CD4-positive, alpha-beta memory T cell (primary cell): ENCODE results near the gene CLEC16A. TPM values are rescaled to one million over a fixed set of nuclear protein-coding genes. Genes with fewer than 3 reads are reported as not detected.
"Not testable (repeated sequence)": the region's sequence is repeated elsewhere in the genome, so short reads cannot be mapped to it uniquely, and the experiment has no call there.

Source experiments
- CTCF ChIA-PET: fragments of 350-600 bp; sonication (Branson Sonifier 250); formaldehyde crosslinking; loops from one replicate; lab custom pipeline; 2021; ENCODE audit warnings: inconsistent platforms; ENCODE audit not compliant: partially characterized antibody; lab: Charles Lee
- POLR2A ChIA-PET: fragments of 350-600 bp; sonication (Branson Sonifier 250); formaldehyde crosslinking; loops from one replicate; lab custom pipeline; 2021; ENCODE audit not compliant: partially characterized antibody; lab: Charles Lee
- DNase-seq, 5 donors: peaks; one replicate each; pipeline versions ENCODE4 v3.0.0 to v3.0.0-alpha.2; 2020 to 2022; ENCODE audit warnings: mixed read lengths in 1 of 5
- H3K27ac ChIP-seq: one replicate; pipeline ENCODE4 v1.7.0; 2013; ENCODE audit warnings: low read depth, low read length
- H3K27me3 ChIP-seq: 2 replicates; pipeline ENCODE4 v1.7.0; 2013; ENCODE audit warnings: mild to moderate bottlenecking, low read length, moderate library complexity; ENCODE audit not compliant: insufficient read depth
- H3K36me3 ChIP-seq: 2 replicates; pipeline ENCODE4 v1.7.0; 2013; ENCODE audit warnings: mild to moderate bottlenecking, low read length, moderate library complexity; ENCODE audit not compliant: insufficient read depth
- H3K4me1 ChIP-seq: 2 replicates; pipeline ENCODE4 v1.7.0; 2013; ENCODE audit warnings: mild to moderate bottlenecking, low read length, moderate library complexity; ENCODE audit not compliant: insufficient read depth
- H3K4me3 ChIP-seq, 2 donors: one replicate each; pipeline ENCODE4 v1.7.0; 2013; ENCODE audit warnings: low read length in 2 of 2, mild to moderate bottlenecking in 1 of 2
- H3K9me3 ChIP-seq, 2 donors: one replicate each; pipeline ENCODE4 v1.7.0; 2013; ENCODE audit warnings: low read length in 2 of 2, control low read depth in 1 of 2; ENCODE audit not compliant: control insufficient read depth in 1 of 2
- H3K27ac Mint-ChIP-seq, 7 donors: one replicate each; pipeline ENCODE4 v1.8.0; 2020 to 2021; ENCODE audit warnings: mixed read lengths in 7 of 7, mild to moderate bottlenecking in 6 of 7, inconsistent platforms in 3 of 7, moderate library complexity in 3 of 7
- H3K27me3 Mint-ChIP-seq, 2 donors: one replicate each; pipeline ENCODE4 v1.8.0; 2020 to 2021; ENCODE audit warnings: mixed read lengths in 2 of 2
- H3K36me3 Mint-ChIP-seq, 2 donors: one replicate each; pipeline ENCODE4 v1.8.0; 2020 to 2021; ENCODE audit warnings: mixed read lengths in 2 of 2, inconsistent platforms in 1 of 2, mild to moderate bottlenecking in 1 of 2
- H3K4me1 Mint-ChIP-seq, 4 donors: one replicate each; pipeline ENCODE4 v1.8.0; 2020 to 2021; ENCODE audit warnings: mixed read lengths in 4 of 4, mild to moderate bottlenecking in 1 of 4
- H3K4me3 Mint-ChIP-seq, 8 donors: one replicate each; pipeline ENCODE4 v1.8.0; 2020 to 2021; ENCODE audit warnings: mixed read lengths in 8 of 8, mild to moderate bottlenecking in 7 of 8, moderate library complexity in 6 of 8, inconsistent platforms in 3 of 8
- H3K9me3 Mint-ChIP-seq, 8 donors: one replicate each; pipeline ENCODE4 v1.8.0; 2020 to 2021; ENCODE audit warnings: mixed read lengths in 8 of 8, mild to moderate bottlenecking in 5 of 8, inconsistent platforms in 3 of 8, moderate library complexity in 1 of 8
- intact Hi-C: fragments of 100-400 bp; cut with micrococcal nuclease; formaldehyde crosslinking; loops from one replicate; pipeline ENCODE4 v1.15.1; 2023
- polyA plus RNA-seq, 2 donors: library from polyadenylated mRNA; unstranded; fragments of 300-500 nt; fragmentation: Illumina TruSeq; gene quantifications; one replicate each; pipeline ENCODE4 v1.2.3, GENCODE V29; 2021
- total RNA-seq, 2 experiments: library from RNA; stranded (reverse); gene quantifications; one replicate each; pipeline ENCODE4 v1.2.3, GENCODE V29; 2021

CLEC16A gene
- total and polyA plus RNA-seq, 4 experiments from 2014 or later: 5.2 to 28.4 (median 24.5) TPM

DNA sequence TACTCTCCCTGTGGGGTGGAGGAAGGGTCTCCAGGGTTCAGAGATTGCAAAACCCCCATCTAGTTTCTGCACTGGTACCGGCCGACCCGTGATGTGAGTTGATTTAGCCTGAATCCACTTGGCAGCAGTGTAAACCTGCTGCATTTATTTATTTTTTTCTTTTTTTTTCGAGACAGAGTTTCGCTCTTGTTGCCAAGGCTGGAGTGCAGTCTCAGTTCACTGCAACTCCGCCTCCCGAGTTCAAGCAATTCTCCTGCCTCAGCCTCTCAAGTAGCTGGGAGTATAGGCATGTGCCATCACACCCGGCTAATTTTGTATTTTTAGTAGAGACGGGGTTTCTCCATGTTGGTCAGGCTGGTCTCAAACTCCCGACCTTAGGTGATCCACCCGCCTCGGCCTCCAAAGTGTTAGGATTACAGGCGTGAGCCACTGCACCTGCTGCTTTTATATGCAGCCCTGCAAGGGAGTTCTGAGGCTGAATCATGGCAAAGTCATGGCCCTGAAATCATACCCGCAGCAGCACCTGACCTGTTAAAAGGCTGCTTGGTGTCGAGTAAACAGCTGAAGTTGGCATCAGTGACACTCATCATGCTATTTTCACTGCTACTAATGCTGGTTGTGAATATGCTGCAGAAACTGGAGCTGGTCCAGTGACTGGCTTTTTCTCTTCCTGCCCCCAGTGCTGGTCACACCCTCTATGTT, 23.5 kb upstream of the CLEC16A start:
- Histone ChIP-seq H3K36me3 (peaks cover 6% of the 10 kb centered on the region), H3K27ac (no peak overlapping the region), H3K4me3 (no peak overlapping the region), H3K9me3 (no peaks in the 10 kb centered on the region), H3K4me1 (no peaks in the 10 kb centered on the region), H3K27me3 (no peaks in the 10 kb centered on the region)
- DNase-seq: no peak
- ChIA-PET CTCF (interaction anchor here (1.0 to 2.4 kb wide), 3 partner anchors 16 to 21 kb away, joined by 3 to 9 read pairs (median 4); partner anchors contain the start of gene DEXI), POLR2A (interaction anchor here (1.7 kb wide), 1 partner anchor 21 kb away, joined by 3 read pairs; the partner anchor contains the start of gene DEXI)
- Mint-ChIP-seq H3K36me3 (peaks cover 10 to 19% of the 10 kb centered on the region in 2 donors), H3K9me3 (peaks cover 0 to 2% (median 0%) of the 10 kb centered on the region in 8 donors), H3K4me3 (no peak overlapping the region), H3K27me3 (no peaks in the 10 kb centered on the region), H3K4me1 (peaks cover 0 to 6% (median 4%) of the 10 kb centered on the region in 4 donors), H3K27ac (peak overlapping the region in 1 of 7 donors; percentile 20)
- intact Hi-C loops: no loop called here

DNA sequence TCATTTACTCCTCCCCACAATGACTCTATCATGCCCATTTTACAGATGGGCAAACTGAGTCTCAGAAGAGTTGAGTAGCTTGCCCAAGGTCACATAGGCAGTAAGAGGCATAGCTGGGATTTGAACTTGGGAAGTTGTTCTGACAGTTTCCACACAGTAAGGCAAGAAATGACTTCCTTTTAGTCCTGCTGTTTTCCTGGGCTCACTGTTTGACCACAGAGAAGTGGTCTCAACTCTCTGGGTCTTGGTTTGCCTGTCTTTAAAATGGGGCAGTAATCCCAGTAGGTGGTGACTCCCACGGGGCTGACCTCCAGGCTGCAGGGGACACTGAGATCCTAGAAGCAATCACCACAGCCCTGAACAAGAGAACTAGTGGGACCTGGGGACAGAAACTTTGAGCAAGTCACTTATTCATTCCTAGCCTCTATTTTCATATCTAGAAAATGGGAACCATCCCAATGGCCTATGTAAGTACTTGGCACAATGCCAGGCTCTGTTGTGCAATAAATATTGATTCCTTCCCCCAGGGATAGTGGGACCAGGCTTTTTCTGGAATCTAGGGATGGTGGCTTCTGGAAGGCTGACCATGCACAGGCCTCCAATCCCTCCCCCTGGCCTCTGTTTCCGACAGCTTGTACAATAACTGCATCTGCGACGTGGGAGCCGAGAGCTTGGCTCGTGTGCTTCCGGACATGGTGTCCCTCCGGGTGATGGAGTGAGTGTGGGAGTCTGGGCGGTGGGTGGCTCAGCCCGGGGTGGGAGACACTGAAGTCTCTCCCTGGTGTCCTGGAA, 22.6 kb upstream of the CLEC16A start:
- Histone ChIP-seq H3K9me3 (no peaks in the 10 kb centered on the region), H3K36me3 (peaks cover 8% of the 10 kb centered on the region), H3K27ac (no peak overlapping the region), H3K4me3 (no peak overlapping the region), H3K4me1 (no peaks in the 10 kb centered on the region), H3K27me3 (no peaks in the 10 kb centered on the region)
- ChIA-PET POLR2A (interaction anchor here (1.7 kb wide), 1 partner anchor 20 kb away, joined by 3 read pairs; the partner anchor contains the start of gene DEXI), CTCF (interaction anchor here (1.0 to 1.1 kb wide), 2 partner anchors 15 to 21 kb away, joined by 3 to 4 read pairs; partner anchors contain the start of gene DEXI)
- Mint-ChIP-seq H3K4me3 (no peak overlapping the region), H3K36me3 (peaks cover 13 to 22% of the 10 kb centered on the region in 2 donors), H3K9me3 (peaks cover 0 to 2% (median 0%) of the 10 kb centered on the region in 8 donors), H3K4me1 (peaks cover 0 to 6% (median 4%) of the 10 kb centered on the region in 4 donors), H3K27me3 (no peaks in the 10 kb centered on the region), H3K27ac (no peak overlapping the region)
- DNase-seq: no peak
- intact Hi-C loops: no loop called here

DNA sequence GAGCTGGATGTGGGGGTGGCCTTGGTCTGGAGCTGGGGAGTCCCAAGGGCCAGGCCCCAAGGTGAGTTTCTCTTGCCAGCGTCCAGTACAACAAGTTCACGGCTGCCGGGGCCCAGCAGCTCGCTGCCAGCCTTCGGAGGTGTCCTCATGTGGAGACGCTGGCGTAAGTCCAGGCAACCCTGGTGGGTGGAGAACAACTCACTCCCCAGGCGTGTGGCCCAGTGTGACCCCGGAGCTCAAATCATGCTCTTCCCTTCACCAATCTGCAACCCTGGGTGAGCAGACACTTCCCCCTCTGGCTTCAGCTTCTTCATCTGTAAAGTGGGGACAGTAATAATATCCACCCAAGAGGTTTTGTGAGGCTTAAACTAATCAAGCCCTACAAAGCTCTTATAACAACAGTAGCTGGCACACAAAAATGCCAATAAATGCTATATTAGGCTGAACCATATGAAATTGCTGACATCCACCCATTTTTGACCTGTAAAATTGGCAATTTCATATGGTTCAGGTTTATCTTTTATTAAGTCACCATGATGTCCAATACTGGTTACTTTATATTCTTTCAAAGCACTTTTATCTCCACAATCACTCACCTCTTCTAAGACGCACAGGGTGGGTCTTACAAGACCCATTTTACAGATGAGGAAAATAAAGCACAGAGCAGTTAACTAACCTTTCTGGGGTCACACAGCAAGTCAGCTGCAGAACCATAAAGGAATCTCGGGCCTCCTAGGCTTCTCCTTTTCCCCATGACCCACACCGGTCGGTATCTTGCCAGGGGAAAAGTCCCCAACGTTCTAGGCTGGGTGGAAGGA, 21.8 kb upstream of the CLEC16A start:
- Mint-ChIP-seq H3K36me3 (peaks cover 19 to 28% of the 10 kb centered on the region in 2 donors), H3K27ac (no peak overlapping the region), H3K9me3 (no peaks in the 10 kb centered on the region), H3K4me1 (peaks cover 0 to 7% (median 5%) of the 10 kb centered on the region in 4 donors), H3K27me3 (no peaks in the 10 kb centered on the region), H3K4me3 (no peak overlapping the region)
- intact Hi-C loops: no loop called here
- POLR2A ChIA-PET: interaction anchor here (1.7 kb wide), 1 partner anchor 19 kb away, joined by 3 read pairs; the partner anchor contains the start of gene DEXI
- Histone ChIP-seq H3K27me3 (no peaks in the 10 kb centered on the region), H3K27ac (no peak overlapping the region), H3K4me3 (no peak overlapping the region), H3K9me3 (no peaks in the 10 kb centered on the region), H3K4me1 (no peaks in the 10 kb centered on the region), H3K36me3 (peaks cover 16% of the 10 kb centered on the region)
- DNase-seq: no peak
- CTCF ChIA-PET: interaction anchor here (1.0 to 1.1 kb wide), 3 partner anchors 14 to 19 kb away, joined by 3 to 4 read pairs (median 3); partner anchors contain the start of gene DEXI

DNA sequence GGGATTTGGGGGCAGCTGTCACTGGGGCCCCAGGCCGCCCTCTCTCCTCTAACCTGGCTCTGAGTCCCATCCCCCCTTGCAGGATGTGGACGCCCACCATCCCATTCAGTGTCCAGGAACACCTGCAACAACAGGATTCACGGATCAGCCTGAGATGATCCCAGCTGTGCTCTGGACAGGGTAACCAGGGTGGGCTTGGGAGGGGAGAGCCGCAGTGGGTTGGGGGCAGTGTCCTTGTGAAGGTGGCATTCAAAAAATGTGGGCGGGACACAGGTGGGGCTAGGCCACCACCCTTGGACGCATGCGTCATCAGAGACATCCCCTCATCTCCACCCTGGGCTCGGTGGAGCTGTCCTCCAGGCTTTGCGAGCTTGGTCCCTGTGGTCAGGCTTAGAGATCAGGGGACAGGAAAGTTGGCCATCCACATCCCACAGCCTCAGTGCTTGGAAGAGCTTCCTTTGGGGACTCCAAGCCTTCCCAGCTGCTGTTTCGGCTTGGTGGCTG, 21.2 kb upstream of the CLEC16A start:
- H3K9me3 Mint-ChIP-seq: no peaks in the 10 kb centered on the region
- ChIA-PET POLR2A (no interaction called here), CTCF (interaction anchor here (1.0 kb wide), 2 partner anchors 14 to 19 kb away, joined by 3 read pairs; partner anchors contain the start of gene DEXI)
- no peak overlapping the region for H3K4me3 ChIP-seq
- H3K36me3 Mint-ChIP-seq: peaks cover 25 to 35% of the 10 kb centered on the region in 2 donors
- no peak overlapping the region for H3K27ac ChIP-seq
- H3K4me3 Mint-ChIP-seq: no peak overlapping the region
- H3K36me3 ChIP-seq: peaks cover 22% of the 10 kb centered on the region
- no peaks in the 10 kb centered on the region for H3K27me3 Mint-ChIP-seq
- intact Hi-C loops: no loop called here
- H3K27ac Mint-ChIP-seq: no peak overlapping the region
- no peak for DNase-seq
- H3K9me3 ChIP-seq: no peaks in the 10 kb centered on the region
- peaks cover 4 to 7% (median 5%) of the 10 kb centered on the region in 4 donors for H3K4me1 Mint-ChIP-seq
- no peaks in the 10 kb centered on the region for H3K27me3 ChIP-seq
- no peaks in the 10 kb centered on the region for H3K4me1 ChIP-seq

DNA sequence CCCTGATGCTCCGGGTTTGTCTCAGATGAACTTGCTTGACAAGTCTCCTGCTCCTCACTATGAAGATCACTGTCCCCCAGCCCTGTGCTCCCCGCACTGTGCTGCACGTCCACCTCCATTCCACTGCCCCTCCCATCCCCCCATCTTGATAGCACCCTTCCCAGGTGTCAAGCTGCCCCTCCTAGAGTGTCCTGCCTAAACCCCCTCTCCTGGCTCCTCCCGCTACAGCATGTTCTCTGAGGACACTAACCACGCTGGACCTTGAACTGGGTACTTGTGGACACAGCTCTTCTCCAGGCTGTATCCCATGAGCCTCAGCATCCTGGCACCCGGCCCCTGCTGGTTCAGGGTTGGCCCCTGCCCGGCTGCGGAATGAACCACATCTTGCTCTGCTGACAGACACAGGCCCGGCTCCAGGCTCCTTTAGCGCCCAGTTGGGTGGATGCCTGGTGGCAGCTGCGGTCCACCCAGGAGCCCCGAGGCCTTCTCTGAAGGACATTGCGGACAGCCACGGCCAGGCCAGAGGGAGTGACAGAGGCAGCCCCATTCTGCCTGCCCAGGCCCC, 20.6 kb upstream of the CLEC16A start:
- DNase-seq: no peak
- Histone ChIP-seq H3K9me3 (no peaks in the 10 kb centered on the region), H3K27ac (no peak overlapping the region), H3K4me1 (no peaks in the 10 kb centered on the region), H3K36me3 (peaks cover 25% of the 10 kb centered on the region), H3K4me3 (no peak overlapping the region), H3K27me3 (no peaks in the 10 kb centered on the region)
- H3K9me3 Mint-ChIP-seq: no peaks in the 10 kb centered on the region
- no peak overlapping the region for H3K4me3 Mint-ChIP-seq
- H3K36me3 Mint-ChIP-seq: peaks cover 25 to 39% of the 10 kb centered on the region in 2 donors
- ChIA-PET POLR2A (no interaction called here), CTCF (interaction anchor here (1.0 kb wide), 1 partner anchor 18 kb away, joined by 3 read pairs; the partner anchor contains the start of gene DEXI)
- H3K27me3 Mint-ChIP-seq: no peaks in the 10 kb centered on the region
- intact Hi-C loops: no loop called here
- peak overlapping the region in 1 of 7 donors; percentile 82 for H3K27ac Mint-ChIP-seq
- peaks cover 2 to 4% (median 4%) of the 10 kb centered on the region in 4 donors for H3K4me1 Mint-ChIP-seq

DNA sequence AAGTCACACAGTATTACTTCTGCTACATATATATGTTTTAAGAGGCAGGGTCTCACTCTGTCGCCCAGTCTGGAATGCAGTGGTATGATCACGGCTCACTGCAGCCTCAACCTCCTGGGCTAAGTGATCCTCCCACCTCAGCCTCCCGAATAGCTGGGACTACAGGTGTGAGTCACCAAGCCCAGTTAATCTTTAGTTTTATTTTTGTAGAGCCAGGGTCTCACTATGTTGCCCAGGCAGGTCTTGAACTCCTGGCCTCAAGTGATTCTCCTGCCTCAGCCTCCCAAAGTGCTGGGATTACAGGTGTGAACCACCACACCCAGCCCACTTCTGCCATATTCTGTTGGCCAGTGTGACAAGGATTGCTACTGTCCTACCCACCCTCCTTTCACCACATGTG, 19.1 kb upstream of the CLEC16A start:
- DNase-seq, H3K27ac ChIP-seq, H3K27me3 ChIP-seq, H3K4me1 ChIP-seq, intact Hi-C loops, H3K9me3 ChIP-seq, H3K4me3 ChIP-seq, H3K4me1 Mint-ChIP-seq, H3K9me3 Mint-ChIP-seq, H3K27me3 Mint-ChIP-seq, CTCF ChIA-PET, POLR2A ChIA-PET, H3K4me3 Mint-ChIP-seq: not testable (repeated sequence)
- H3K36me3 ChIP-seq: peaks cover 27% of the 10 kb centered on the region
- Mint-ChIP-seq H3K27ac (peak overlapping the region in 1 of 7 donors; percentile 14), H3K36me3 (peaks cover 29 to 45% of the 10 kb centered on the region in 2 donors)
